Transverse colon (tissue), 3 donors: ENCODE results near the gene CCNL2.

Experiments used
- POLR2A ChIP-seq: fragments of 450-650 bp; IDR thresholded peaks from one replicate; pipeline ENCODE4 v1.6.1; 2016; ENCODE audit warnings: antibody characterized with exemption, mild to moderate bottlenecking, moderate library complexity
- TF ChIP-seq, protein P1 (sequence below), 5 experiments: fragments of 200-600 bp in 3 of 5; fragments of 450-650 bp in 2 of 5; sonication (generic) in 3 of 5; IDR thresholded peaks; 1 replicate in 2 of 5; 2 replicates in 3 of 5; pipeline ENCODE4 v1.5.1; 2016 to 2017; ENCODE audit warnings: antibody characterized with exemption in 5 of 5, inconsistent platforms in 3 of 5, mild to moderate bottlenecking in 2 of 5, moderate library complexity in 1 of 5

DNA sequence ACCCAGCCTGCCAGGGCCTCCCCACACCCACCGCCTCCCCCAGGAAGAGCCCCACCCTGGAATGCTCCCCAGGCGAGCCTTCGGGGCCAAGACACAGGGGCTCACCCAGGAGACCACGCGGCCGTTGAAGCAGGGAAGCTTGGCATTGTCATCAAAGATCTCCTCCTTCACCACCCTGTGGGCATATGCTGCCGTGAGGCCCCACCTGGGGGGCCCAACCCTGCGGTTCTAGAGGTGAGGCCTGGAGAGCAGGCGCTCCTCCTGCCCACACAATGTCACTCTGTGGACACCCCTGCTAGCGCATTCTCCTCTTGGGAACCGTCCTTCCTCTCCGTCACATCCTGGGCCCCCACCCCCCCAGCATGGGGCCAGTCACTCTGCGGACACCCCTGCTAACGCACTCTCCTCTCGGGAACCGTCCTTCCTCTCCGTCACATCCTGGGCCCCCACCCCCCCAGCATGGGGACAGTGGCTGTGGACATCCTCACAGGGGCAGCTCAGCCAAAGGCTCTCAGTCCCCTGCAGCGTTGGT, 56.5 kb downstream of the CCNL2 start:
- TF ChIP-seq, protein P1, sequence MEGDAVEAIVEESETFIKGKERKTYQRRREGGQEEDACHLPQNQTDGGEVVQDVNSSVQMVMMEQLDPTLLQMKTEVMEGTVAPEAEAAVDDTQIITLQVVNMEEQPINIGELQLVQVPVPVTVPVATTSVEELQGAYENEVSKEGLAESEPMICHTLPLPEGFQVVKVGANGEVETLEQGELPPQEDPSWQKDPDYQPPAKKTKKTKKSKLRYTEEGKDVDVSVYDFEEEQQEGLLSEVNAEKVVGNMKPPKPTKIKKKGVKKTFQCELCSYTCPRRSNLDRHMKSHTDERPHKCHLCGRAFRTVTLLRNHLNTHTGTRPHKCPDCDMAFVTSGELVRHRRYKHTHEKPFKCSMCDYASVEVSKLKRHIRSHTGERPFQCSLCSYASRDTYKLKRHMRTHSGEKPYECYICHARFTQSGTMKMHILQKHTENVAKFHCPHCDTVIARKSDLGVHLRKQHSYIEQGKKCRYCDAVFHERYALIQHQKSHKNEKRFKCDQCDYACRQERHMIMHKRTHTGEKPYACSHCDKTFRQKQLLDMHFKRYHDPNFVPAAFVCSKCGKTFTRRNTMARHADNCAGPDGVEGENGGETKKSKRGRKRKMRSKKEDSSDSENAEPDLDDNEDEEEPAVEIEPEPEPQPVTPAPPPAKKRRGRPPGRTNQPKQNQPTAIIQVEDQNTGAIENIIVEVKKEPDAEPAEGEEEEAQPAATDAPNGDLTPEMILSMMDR (IDR thresholded peaks at IDR 0.05), result no peak
- no peak for TF ChIP-seq POLR2A
